Esophagus squamous epithelium (tissue), 4 donors: ENCODE data around the gene ZNF415.

Source experiments
- CTCF ChIP-seq, 6 experiments: fragments of 450-650 bp in 4 of 6; fragments of 200-600 bp in 2 of 6; sonication (generic) in 2 of 6; IDR thresholded peaks; one replicate each; pipeline ENCODE4 v1.5.1; 2016 to 2019; ENCODE audit warnings: antibody characterized with exemption in 6 of 6, mild to moderate bottlenecking in 4 of 6, moderate library complexity in 4 of 6
- POLR2A ChIP-seq, 4 donors: fragments of 450-650 bp; IDR thresholded peaks; one replicate each; pipeline ENCODE4 v1.6.1; 2017; ENCODE audit warnings: antibody characterized with exemption in 4 of 4, mild to moderate bottlenecking in 4 of 4, moderate library complexity in 3 of 4

- TF ChIP-seq POLR2A (IDR thresholded peaks at IDR 0.05) (no peak), CTCF (IDR thresholded peaks at IDR 0.05) (no peak)
Observed at GRCh38 chr19:53088091-53088490, 44.6 kb downstream of the ZNF415 start.
